HG03025 (cell line): ENCODE measurements around the gene SLC38A1.
"Not testable (repeated sequence)": the region's sequence is repeated elsewhere in the genome, so short reads cannot be mapped to it uniquely, and the experiment has no call there.

Experiments
- ATAC-seq: cut with Tn5 transposase; IDR thresholded peaks from one replicate; pipeline ENCODE4 v1.9.1; 2021; ENCODE audit warnings: mild to moderate bottlenecking, moderate library complexity; ENCODE audit not compliant: unreplicated experiment, low FRiP score

The SLC38A1 gene

DNA sequence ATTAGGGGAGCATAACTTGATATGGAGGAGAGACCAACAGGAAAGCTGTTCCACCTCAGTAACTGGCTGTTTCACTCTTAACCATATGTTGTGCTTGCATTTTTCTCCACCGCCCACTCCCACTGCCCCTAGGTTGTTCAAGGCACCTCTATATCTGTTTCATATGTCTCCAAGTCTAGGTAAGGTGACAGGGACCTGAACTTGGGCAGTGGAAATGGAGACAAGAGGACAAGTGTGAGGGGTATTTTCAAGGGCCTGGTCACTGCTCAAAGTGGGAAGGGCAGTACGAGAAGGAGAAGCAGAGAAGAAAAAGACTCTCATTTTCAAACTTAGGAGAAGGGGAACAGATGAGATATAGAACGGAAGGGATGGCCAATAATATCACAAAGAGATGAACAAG, 3.1 kb downstream of the SLC38A1 start:
- ATAC-seq: no peak

- ATAC-seq: no peak
Measured at GRCh38 chr12:46265102-46265501, 3.7 kb downstream of the SLC38A1 start.

GRCh38 chr12:46264057-46264456, 4.8 kb downstream of the SLC38A1 start:
- no peak for ATAC-seq

DNA sequence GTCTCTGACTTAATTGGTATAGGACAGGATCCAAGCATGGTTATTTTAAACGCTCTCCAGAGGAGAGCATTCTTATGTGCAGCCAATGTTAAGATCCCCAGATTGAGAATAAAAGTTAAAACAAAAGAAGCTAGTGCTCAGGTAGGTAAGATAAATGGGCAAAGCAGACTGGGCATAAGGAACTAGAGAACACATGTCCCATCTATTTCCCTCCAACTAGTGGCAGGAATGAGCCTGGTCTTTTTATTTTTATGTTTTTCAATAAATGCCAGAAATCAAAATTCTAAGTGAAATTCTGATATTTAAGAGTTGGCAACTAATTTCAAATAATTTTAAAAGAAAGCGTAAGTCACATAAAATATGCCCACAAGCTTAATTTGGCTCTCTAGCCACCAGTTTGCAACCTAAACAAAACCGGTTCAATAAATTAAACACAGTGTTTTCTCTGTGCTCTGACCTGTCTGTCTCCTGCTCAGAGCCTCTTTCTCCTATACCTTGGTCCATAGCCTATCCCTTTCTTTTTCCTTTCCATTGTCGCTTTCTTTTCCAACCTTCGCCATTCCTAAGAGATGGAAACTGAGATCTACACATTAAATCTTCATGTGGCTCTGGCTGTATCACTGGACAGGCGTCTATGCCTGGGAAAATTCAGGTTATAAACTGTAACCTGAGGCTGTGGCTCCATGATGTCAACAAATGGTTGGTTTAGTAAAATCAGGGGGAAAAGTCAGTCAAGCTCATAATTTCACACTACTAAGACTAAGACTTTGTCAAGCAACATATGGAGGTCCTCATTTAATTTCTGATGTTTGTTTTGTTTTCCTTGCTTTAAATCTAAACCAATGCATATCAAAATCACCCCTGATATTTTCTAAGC, 5.5 kb downstream of the SLC38A1 start:
- ATAC-seq: no peak

- ATAC-seq: no peak
Measured at GRCh38 chr12:46261646-46262045, 7.2 kb downstream of the SLC38A1 start.

DNA sequence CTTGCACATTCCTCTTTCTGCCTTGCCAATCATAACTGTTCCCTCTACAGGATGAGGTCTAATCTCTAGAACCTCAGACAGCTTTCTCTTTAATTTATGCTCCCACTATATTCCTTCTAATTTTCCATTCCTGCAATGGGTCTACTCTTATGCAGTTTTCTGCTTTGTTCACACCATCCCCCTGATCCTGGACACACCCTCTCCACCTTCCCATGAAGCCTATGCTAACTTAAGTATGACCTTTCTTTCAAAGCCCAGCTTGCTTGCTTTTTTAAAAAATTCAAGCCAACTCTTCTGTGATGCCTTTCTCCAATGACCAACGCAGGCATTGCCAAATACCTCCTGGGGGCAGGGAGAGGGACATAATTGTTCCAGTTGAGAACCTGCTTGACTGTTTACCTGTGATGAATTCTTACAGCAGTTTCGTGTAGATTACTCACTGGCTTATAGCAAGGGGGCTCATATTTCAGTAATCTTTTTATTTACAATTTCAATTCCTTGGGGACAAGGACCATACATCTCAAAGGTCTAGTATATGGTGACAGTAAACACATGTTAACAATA, 7.8 kb downstream of the SLC38A1 start:
- no peak for ATAC-seq

DNA sequence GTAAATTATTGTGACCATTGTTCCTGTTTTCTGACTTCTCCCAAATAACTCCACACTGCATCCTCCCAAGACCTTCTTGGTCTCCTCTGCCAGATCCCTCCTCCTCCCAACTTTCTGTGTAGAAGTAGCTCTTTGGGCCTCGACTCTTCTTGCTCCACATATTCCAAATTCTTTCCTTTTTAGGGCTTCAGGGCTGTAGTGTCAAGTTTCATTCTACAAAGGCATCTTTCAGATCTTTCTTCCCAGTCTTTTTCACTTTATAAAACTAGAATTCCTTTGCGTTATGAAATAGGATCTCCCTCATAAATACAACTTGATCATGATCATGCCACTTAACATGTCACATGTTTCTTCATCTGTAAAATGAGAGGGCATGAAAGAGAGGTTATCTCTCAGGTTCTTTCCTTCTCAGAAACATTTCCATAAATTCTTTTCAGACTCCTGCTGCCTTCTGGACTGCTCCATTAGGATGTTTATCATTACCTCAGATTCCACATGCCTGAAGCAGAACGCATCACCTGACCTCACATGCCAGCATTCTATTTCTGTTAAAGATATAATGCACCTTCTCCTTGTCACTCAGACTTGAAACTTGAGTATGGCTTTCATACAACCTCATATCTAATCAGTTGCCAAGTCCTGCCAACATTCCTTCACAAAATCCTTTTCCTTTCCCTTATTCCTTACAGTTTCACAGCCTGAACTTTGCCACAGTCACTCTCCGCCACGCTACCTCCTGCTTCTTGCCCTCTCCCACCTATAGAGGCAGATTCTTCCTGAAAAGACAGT, 8.5 kb downstream of the SLC38A1 start:
- no peak for ATAC-seq

DNA sequence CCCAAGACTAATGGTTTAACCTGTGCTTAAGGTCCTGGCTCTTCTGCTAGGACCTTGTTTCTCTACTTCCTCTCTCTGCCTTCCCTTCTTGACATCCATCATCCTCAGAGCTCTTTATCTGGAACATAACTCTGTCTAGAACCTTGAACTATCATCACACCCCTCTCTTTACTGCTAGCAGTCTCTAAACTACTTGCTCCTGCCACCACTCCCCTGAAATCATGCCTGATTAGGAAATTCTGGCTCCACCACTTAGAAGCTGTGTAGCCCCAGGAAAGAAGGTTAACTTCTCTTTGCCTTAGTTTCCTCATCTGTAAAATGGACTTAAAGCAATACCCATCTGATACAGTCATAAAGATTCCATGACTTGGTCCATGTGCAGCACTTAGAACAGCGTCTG, 9.1 kb downstream of the SLC38A1 start:
- no peak for ATAC-seq

DNA sequence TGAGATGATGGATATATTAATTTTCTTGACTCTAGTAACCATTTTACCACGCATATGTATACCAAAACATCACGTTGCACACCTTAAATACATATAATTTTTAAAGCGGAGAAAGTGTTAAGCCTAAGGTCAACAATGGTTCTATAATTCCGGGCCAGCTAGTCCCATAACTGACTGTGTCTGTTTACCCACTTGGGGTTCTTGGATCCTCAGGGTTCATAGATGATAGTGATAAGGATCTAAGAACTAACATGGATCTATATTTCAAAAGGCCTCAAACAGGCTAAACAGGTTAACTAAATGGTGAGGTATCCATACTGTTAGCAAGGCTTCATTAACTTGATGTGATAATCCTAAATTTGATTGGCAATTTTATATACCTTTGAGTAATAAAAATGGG, 9.8 kb downstream of the SLC38A1 start:
- ATAC-seq: no peak

- ATAC-seq: no peak
Measured at GRCh38 chr12:46258129-46258528, 10.7 kb downstream of the SLC38A1 start.

DNA sequence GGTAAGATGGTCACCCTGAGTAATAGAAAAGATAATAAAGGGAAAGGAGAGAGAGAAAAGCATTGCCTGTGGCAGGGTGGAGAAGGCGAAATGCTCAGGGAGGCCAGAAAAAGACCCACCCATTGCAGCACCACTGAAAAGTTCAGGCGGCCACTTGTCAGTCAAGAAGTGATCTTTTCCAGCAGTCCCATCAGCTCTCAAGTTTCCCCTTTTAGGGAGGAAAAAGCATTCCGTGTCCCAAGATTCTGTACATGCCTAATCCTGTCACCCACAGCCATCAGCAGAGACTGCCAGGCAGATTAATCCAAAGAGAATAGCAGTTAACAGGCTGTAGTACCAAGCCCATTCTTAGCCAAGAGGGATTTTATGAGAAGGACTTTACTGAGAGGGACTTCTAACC, 11.9 kb downstream of the SLC38A1 start:
- ATAC-seq: no peak

DNA sequence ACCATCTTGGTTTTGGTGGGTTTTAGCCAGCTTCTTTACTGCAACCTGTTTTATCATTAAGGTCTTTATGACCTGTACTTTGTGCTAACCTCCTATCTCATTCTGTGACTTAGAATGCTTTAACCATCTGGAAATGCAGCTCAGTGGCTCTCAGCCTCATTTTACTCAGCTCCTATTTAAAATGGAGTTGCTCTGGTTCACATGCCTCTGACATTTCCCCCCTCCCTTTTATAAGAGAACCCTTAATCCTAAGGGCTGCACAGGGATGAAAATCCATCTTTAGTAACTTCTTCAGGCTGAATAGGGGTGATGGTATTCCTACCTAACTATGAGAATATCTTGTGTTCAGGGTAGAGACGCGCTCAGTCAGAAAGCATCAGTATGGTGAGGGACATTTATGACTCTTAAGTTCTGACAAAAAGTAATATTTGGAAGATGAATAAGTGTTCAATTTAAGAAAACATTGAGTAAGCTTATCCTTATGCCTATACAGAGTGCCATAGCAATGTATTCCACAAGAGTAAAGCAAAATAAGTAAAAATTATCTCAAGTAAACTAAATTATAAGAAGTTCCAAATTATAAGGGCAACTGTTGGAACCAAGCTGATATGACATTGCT, 15.2 kb downstream of the SLC38A1 start:
- no peak for ATAC-seq

DNA sequence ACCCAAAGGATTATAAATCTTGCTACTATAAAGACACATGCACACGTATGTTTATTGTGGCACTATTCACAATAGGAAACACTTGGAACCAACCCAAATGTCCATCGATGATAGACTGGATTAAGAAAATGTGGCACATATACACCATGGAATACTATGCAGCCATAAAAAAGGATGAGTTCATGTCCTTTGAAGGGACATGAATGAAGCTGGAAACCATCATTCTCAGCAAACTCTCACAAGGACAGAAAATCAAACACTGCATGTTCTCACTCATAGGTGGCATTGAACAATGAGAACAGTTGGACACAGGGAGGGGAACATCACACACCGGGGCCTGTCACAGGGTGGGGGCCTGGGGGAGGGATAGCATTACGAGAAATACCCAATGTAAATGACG, 16.8 kb downstream of the SLC38A1 start:
- not testable (repeated sequence) for ATAC-seq

DNA sequence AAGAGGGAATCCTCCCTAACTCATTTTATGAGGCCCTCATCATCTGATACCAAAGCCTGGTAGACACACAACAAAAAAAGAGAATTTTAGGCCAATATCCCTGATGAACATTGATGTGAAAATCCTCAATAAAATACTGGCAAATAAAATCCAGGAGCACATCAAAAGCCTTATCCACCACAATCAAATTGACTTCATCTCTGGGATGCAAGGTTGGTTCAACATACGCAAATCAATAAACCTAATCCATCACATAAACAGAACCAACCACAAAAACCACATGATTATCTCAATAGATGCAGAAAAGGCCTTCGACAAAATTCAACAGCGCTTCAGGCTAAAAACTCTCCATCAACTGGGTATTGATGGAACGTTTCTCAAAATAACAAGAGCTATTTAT, 18.9 kb downstream of the SLC38A1 start:
- ATAC-seq: not testable (repeated sequence)

DNA sequence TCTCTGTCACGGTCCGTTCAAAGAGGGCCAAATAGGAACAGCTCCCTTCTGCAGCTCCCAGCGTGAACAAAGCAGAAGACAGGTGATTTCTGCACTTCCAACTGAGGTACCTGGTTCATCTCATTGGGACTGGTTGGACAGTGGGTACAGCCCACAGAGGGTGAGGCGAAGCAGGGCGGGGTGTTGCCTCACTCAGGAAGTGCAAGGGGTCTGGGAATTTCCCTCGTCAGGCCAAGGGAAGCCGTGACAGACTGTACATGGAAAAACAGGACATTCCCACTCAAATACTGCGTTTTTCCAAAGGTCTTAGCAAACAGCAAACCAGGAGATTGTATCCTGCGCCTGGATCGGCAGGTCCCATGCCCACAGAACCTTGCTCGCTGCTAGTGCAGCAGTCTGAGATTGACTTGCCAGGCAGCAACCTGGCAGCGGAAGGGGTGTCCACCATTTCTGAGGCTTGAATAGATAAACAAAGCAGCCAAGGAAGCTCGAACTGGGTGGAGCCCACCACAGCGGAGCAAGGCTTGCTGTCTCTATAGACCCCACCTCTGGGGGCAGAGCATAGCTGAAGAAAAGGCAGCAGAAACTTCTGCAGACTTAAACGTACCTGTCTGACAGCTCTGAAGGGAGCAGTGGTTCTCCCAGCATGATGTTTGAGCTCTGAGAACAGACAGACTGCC, 22.7 kb downstream of the SLC38A1 start:
- no peak for ATAC-seq

- no peak for ATAC-seq
Measured at GRCh38 chr12:46244997-46245396, 23.8 kb downstream of the SLC38A1 start.

- ATAC-seq: no peak
Measured at GRCh38 chr12:46244273-46244915, 24.4 kb downstream of the SLC38A1 start.

- ATAC-seq: no peak
Measured at GRCh38 chr12:46242569-46242968, 26.3 kb downstream of the SLC38A1 start.

DNA sequence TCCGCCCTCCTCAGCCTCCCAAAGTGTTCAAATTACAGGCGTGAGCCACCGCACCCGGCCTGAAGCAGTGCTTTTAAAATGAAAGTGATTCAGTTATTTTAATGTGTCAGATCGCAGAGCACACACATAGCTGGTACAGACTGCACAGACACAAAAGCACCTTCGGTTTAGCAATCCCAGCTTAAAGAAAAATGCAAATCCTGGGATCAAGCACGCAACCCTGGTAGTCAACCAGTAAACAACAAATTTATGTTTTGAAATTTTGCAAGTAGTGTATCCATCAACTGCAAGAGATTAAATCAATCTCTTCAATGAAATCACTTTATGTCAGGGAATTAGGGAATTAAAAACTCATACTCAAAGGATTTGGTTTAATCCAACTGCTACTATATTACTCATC, 28.4 kb downstream of the SLC38A1 start:
- no peak for ATAC-seq

GRCh38 chr12:46238821-46239220, 30.0 kb downstream of the SLC38A1 start:
- no peak for ATAC-seq
